Measurements from ENCODE around the gene RIC3.
"Not testable (repeated sequence)": the region's sequence is repeated elsewhere in the genome, so short reads cannot be mapped to it uniquely, and the experiment has no call there.

Gene RIC3

DNA sequence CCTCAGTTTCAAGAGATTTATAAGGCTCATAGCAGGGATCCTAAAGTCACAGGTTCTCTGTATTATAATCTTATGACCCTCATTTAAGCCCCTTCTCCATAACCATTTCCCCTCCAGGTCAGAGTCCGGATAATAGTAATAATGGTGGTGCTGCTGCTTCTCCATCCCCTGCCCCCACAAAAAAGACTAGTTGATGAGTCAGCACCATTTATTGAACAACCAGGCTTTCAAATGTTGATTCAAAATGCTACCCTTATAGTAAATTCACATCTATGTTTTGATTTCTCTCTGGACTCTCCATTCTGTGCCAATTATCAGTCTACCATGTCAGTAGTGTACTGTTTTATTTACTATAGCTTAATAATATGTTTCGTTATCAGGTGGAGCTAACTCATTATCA is 17.6 kb upstream of the RIC3 start:
- no peak for DNase-seq

DNA sequence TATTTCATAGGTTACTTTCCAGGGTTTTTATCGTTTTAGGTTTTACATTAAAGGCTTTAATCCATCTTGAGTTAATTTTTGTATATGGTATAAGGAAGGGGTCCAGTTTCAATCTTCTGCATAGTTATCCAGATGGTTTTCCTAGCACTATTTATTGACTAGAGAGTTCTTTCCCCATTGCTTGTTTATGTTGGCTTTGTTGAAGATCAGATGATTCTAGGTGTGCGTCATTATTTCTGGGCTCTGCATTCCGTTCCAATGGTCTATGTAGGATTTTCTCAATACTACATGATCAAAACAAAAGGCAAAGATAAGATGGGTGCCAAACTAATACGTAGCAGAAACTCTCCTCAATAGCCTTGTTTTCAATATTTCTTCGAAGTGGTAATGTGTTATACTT is 14.3 kb upstream of the RIC3 start:
- DNase-seq = no peak

DNA sequence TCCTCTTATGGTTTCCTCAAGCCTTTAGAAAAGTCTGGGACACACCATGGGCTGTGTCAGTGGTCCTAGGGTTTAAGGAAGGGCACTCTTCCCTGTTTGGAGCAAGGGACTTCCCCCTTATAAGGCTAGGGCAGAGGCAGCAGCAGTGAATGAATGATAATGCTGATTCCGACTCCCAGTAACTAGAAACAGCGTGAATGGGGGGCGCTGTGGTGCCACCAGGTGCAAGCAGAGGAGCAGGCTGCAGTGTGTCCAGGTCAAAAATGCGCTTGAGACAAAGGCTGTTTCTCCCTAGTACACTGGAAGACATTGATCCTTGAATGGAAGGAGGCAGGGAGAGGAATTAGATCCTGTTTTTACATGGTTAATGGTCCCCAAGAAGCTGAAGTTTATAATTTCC is 11.6 kb upstream of the RIC3 start:
- no peak for DNase-seq

DNA sequence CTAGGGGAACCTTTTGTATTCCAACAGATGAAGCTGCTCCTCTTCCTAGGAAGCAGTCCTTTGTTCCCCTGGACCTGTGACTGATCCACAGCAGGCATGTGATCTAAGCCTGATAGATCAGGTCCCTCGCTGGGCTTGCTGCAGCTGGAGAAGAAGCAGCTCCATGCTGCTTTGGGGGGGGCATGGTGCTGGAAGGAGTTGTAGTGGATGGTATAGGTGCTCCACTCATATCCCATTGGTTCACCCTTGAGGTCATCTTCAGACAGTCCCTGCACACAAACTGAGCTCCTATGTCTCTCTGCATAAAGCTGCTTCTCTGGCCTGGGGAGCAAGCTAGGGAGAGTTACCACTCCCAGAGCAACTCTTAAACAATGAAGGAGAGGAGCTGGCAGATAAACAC is 9.5 kb upstream of the RIC3 start:
- DNase-seq = no peak

DNA sequence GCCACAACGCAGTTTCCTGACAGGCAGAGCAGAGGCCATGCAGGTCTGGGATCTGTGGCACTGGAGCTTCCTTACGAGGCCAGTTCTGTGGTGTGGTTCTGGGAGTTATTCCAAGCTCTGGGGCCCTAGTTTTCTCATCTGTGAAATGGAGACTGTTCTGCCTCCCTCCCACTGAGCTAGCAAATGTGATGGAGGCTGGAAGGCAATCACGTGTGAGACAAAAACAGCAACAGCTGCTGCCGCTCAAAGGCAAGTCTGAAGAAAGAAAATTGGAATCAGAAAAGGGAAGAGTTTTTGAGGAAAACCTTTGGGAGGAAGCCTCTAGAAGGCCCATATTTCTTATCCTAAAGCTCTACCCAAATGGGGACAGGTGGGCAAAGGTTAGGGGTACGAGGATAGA is 8.3 kb upstream of the RIC3 start:
- DNase-seq = no peak

DNA sequence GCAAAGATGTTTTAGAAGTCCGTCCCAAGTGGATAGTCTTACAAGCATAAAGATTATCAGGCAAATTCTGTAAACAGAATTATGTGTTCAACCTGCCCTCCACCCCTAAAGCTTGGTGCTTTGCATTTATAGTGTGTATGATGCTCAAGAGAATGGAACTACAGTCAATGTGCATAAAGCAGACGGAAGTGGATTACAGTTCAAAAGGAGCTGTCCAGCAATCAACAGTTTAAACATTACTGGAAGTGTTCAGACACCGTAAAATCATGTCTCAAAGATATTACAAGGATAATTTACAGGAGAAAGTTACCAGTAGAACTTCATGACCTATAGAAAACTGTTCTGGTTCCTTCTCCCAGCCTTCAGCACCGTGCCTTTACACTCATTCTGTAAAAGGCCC is 1.0 kb downstream of the RIC3 start:
- DNase-seq = no peak

DNA sequence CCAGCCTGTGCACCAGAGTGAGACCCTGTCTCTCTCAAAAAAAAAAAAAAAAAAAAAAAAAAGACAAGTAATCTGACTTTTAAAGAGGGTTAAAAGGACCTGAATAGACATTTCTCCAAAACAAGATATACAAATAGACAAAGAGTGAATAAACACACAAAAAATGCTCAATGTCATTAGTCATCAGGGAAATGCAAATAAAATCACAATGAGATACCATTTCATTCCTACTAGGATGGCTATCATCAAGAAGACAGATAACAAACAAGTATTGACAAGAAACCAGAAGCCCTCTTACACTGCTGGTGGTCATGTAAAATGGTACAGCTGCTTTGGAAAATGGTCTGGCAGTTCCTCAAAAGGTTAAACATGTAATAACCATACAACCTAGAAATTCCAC is 4.1 kb downstream of the RIC3 start:
- no peak for DNase-seq

DNA sequence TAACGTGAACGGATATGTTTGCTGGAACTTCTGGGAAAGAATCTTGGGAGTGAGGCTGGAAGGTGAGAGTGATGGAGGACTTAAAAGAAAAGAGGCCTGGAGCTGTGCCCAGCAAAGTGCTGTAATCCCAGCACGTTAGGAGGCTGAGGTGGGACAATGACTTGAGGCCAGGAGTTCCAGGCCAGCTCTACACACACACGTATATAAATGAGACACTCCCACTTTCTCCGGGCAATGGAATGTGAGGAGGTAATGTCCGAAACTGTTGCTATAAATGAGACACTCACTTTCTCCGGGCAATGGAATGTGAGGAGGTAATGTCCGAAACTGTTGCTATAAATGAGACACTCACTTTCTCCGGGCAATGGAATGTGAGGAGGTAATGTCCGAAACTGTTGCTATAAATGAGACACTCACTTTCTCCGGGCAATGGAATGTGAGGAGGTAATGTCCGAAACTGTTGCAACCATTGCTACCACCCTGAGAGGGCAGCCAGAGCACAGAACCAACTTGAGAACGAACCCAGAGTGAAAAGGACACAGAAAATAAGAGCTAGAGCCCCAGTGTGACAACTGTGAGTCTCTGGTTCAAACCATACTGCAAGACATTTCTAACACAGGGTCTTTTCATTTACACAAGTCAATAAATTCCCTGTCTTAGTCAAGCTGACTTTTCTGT is 7.1 kb downstream of the RIC3 start:
- DNase-seq = not testable (repeated sequence)

DNA sequence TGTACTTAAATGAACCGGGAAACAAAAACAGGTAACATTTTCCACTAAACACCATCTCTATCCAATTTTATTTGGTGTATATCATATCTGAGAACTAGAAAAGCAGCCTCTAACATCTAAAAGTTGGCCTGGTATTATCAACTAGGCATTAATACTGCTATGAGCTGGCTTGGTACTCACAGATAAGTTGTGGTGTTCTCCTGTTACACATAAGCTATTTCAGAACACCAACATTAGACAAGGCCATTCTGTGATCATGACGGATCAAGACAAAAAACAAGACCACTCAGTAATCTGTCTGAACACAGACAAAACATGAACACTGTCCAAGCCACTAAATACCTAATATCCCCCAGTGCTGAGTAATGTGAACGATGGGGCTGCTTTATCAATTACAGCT is 11.9 kb downstream of the RIC3 start:
- DNase-seq = no peak

DNA sequence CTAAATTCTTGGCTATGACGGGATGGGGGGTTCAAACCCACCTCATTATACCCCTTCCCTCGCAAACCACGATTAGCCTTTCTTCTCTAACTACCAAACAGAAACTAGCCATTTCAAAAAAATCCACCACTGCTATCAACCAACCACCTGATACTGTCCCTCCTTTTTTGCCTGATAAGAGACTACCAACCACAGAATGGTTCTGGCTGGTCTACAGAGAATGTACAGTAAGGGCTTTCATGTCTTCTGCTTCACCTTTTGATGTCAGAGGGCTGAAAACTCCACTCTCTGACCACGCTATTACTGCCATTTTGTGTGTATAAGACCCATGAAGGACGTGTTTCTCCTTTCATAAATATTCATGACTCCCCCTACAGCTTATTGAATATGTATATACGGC is 19.1 kb downstream of the RIC3 start:
- DNase-seq = no peak

DNA sequence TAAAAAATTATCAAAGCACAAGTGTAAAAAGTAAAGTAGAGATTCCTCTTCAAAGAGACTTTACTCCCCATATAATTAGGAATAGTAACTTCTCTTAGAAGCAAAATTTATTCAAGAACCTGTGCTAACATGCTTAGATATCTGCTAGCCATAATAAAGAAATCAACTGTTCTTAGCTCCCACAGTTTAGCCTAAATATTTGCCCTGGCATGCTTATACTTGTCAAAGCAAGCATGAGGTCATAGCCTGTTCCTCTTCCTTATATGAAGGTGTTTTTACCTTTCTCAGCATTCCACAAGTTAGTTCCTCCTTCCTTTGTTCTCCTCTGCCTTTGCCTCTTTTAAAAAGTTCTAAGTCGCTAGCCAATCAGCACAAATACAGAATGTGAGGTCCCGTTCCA is 30.3 kb downstream of the RIC3 start:
- no peak for DNase-seq

DNA sequence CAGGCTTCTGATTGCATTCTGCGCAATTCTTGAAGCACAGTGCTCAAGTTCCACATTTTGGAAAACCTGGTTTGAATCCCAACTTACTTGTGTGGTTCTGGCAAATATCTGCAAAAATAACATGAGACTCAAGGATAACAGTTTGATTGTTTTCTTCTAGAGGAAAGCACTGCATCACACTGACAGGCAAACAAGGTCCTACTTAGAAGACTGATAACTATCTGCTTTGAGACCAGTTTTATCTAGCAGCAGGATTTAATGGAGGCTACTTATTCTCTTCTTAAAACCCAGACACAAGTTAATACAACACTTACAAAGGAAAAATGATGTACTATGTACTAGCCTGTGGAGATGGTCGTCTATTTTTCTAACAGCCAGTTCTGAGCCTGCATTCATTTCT is 41.4 kb downstream of the RIC3 start:
- no peak for DNase-seq

GRCh38 chr11:8126649-8127289 is 42.1 kb downstream of the RIC3 start:
- DNase-seq = no peak

GRCh38 chr11:8122173-8122764 is 46.6 kb downstream of the RIC3 start:
- DNase-seq = no peak

GRCh38 chr11:8111636-8112035 is 57.2 kb downstream of the RIC3 start:
- no peak for DNase-seq

DNA sequence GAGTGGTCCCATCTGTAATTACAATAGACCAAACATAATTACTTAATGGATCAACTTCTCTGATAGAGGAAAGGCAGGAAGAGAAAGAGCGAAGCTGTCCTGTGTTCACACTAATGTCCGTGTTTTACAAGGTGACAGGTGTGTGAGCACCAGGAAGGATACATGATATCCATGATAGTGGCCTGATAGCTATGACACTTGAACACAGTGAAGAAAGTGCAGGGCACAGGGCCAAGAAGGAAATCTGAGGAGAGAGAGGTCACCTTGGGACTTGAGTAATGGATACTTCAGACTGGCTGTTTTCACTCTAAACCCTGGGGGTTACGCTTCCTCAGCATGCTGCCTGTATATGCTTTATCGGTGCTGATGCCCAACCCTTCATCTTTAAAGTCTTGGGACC is 58.4 kb downstream of the RIC3 start:
- DNase-seq = no peak

DNA sequence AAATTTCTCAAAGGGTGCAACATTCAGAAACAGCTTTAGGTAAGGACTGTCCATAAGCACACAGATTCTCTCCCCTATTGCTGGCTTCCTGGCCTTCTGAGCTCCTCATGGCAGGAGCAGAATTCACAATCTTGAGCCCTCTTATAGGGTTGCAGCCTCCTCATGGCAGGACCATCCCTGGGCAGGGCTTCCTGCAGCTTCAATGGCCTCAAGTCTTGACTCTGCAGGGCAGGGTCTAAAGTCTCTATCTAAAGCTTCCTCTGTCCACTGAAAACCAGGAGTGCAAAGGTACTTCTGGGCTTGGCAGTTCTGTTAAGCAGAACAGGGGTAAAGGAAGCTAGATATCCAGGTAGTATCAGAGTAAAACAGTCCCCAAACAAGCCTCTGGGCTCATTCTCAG is 59.1 kb downstream of the RIC3 start:
- no peak for DNase-seq

DNA sequence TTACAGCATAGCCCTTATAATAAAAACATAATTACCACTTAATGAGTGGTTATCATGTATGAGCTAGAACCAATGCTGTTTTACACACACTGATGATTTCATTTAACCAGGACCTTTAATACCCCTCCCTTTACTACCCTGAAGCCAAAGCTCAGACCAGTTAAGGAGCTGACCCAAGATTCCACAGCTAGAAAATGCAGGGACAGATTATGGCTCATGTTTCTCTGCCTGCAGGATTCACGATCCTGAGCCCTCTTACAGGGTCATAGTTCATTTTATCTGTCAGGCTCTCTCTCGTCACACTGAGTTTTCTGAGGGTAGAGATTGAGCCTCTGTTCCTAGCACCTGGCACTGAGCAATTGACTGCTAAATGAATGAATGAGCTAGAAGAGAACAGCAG is 60.4 kb downstream of the RIC3 start:
- no peak for DNase-seq

GRCh38 chr11:8107642-8108041 is 61.2 kb downstream of the RIC3 start:
- DNase-seq = no peak

DNA sequence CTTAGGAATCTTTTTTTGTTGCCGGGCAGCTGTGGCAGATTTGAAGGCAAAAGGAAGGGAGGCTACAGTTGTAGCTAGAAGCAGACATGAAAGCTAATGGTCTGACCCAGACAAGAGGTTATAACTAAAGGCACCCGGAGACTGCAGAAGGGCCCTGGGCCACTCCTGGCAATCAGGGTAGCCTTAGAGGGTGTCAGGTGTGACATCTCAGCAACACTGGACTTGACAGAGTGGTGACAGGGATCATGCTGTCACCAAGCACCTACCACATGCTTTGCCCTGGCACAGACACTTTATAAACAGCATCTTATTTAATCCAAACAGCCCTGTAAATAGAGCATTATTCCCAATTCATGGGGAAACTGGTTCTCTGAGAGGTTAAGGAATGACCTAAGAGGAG is 62.1 kb downstream of the RIC3 start:
- no peak for DNase-seq

- DNase-seq = no peak
Observed at GRCh38 chr11:8105666-8106065, 63.2 kb downstream of the RIC3 start.

- DNase-seq = no peak
Observed at GRCh38 chr11:8105133-8105532, 63.7 kb downstream of the RIC3 start.

DNA sequence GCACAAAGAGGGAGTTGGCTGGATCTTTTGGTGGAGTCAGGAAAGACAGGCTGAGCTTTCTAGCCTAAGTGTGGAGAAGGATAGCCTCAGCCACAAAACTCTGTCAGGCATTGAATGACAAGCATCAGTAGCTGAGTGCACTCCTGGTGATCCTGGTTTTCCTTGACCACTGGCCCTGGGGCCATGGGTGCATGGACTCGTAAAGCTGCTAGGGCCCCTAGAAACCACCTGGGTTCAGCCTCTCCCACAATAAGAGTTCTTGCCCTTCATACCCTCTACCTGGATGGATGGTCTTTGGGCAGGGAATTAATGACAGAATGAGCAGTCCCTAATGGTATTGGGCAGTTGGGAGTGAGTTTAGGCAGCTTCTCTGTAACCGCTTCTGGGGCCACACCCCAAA is 64.9 kb downstream of the RIC3 start:
- no peak for DNase-seq

DNA sequence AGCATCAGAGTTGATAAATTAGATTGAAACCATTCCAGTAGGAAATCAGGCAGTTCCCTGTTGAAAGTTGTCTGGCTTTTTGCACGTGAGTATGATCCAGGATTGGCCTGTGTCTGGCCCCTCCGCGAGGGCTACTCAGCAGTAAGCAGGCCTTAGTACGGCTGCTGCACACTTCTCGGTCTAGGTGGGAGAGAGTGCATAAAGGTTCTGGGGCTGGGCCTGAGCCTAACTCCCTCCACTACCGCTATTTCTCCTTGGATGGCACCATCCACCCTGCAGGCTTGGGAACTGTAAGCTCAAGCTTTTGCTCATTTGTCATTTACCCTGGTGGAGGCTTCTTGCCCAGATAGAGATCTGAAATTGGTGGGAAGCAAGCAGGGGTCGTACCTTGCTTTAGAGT is 65.9 kb downstream of the RIC3 start:
- DNase-seq = no peak

All from stimulated activated CD8-positive, alpha-beta memory T cell treated with anti-CD3 and anti-CD28 coated beads, Interleukin-4, amount 100 ng/mL, for 48 hours (primary cell).